Measurements from ENCODE around the gene ARRDC3. TPM values are rescaled to one million over a fixed set of nuclear protein-coding genes. Genes with fewer than 3 reads are reported as not detected.
A peak's percentile ranks its signal among the peaks of the same experiment; 100 is the strongest.
"Not testable (repeated sequence)": the region's sequence is repeated elsewhere in the genome, so short reads cannot be mapped to it uniquely, and the experiment has no call there.

Gene ARRDC3
- total RNA-seq, 1 donor, result 120 TPM

GRCh38 chr5:91362935-91363334 is 20.2 kb downstream of the ARRDC3 start:
- DNase-seq (ENCODE audit: low read depth), result no peak
- TF ChIP-seq CTCF (IDR thresholded peaks at IDR 0.05; ENCODE audit: insufficient read depth, low read length), result no peak
- H3K4me3 ChIP-seq (ENCODE audit: low read depth, low read length), result no peak overlapping the region

GRCh38 chr5:91361790-91362189 is 21.3 kb downstream of the ARRDC3 start:
- no peak overlapping the region for H3K4me3 ChIP-seq (ENCODE audit: low read depth, low read length)
- TF ChIP-seq CTCF (IDR thresholded peaks at IDR 0.05; ENCODE audit: insufficient read depth, low read length), result no peak
- peak; percentile 14 for DNase-seq (ENCODE audit: low read depth)

GRCh38 chr5:91361055-91361701 is 21.9 kb downstream of the ARRDC3 start:
- no peak for TF ChIP-seq CTCF (IDR thresholded peaks at IDR 0.05; ENCODE audit: insufficient read depth, low read length)
- peak; percentile 42 for DNase-seq (ENCODE audit: low read depth)
- H3K4me3 ChIP-seq (ENCODE audit: low read depth, low read length), result no peak overlapping the region

- DNase-seq (ENCODE audit: low read depth), result no peak
- H3K4me3 ChIP-seq (ENCODE audit: low read depth, low read length), result no peak overlapping the region
- no peak for TF ChIP-seq CTCF (IDR thresholded peaks at IDR 0.05; ENCODE audit: insufficient read depth, low read length)
Measured at GRCh38 chr5:91359962-91360609, 23.0 kb downstream of the ARRDC3 start.

- H3K4me3 ChIP-seq (ENCODE audit: low read depth, low read length), result no peak overlapping the region
- peak; percentile 28 for DNase-seq (ENCODE audit: low read depth)
- no peak for TF ChIP-seq CTCF (IDR thresholded peaks at IDR 0.05; ENCODE audit: insufficient read depth, low read length)
Measured at GRCh38 chr5:91357806-91358205, 25.3 kb downstream of the ARRDC3 start.

- H3K4me3 ChIP-seq (ENCODE audit: low read depth, low read length), result no peak overlapping the region
- TF ChIP-seq CTCF (IDR thresholded peaks at IDR 0.05; ENCODE audit: insufficient read depth, low read length), result no peak
- no peak for DNase-seq (ENCODE audit: low read depth)
Measured at GRCh38 chr5:91357012-91357634, 26.0 kb downstream of the ARRDC3 start.

- DNase-seq (ENCODE audit: low read depth); H3K4me3 ChIP-seq (ENCODE audit: low read depth, low read length): not testable (repeated sequence)
Measured at GRCh38 chr5:91354867-91355266, 28.2 kb downstream of the ARRDC3 start.
